HepG2 (cell line): ENCODE data around the gene RPS27L. TPM values are rescaled to one million over a fixed set of nuclear protein-coding genes. Genes with fewer than 3 reads are reported as not detected.

ENCODE experiments used
- ATAC-seq: fragments of 200-7000 bp; cut with Tn5 transposase; 3 replicates; pipeline ENCODE4 v1.9.1; 2020; ENCODE audit warnings: mild to moderate bottlenecking, moderate library complexity
- BruUV-seq: library from RNA; stranded (reverse); fragments of 400-500 nt; replicated peaks from 2 replicates; lab custom pipeline; 2021; lab: Mats Ljungman, UMichigan
- CTCF ChIA-PET: fragments of 300-600 bp; formaldehyde crosslinking; extraction: SDS; loops from one replicate; lab custom pipeline; 2021; ENCODE audit warnings: low total read pairs, inconsistent platforms, low intra/inter-chr PET ratio; lab: Yijun Ruan, JAX
- POLR2A ChIA-PET: fragments of 350-600 bp; sonication (Branson Sonifier 250); formaldehyde crosslinking; loops from one replicate; lab custom pipeline; 2020; ENCODE audit warnings: antibody characterized with exemption, inconsistent platforms; lab: Yijun Ruan, JAX
- DNase-seq: peaks from one replicate; pipeline ENCODE4 v3.0.0-alpha.2; 2015; ENCODE audit warnings: low spot score
- FAIRE-seq: peaks from 3 replicates; lab custom pipeline; 2011; peaks lifted over from hg19 to GRCh38; lab: Jason Lieb, UNC
- H2AFZ ChIP-seq: one replicate; pipeline ENCODE4 v1.6.1; 2011; ENCODE audit warnings: low read length, inconsistent platforms
- H3K27ac ChIP-seq: fragments of 300-600 bp; 3 replicates; pipeline ENCODE4 v1.8.0; 2011; ENCODE audit warnings: mixed run types, mild to moderate bottlenecking, mixed read lengths, low read length, inconsistent platforms; ENCODE audit not compliant: insufficient read depth; ENCODE audit errors: extremely low read length
- H3K27me3 ChIP-seq, 2 experiments: fragments of 200-600 bp in 1 of 2; 2 replicates in 1 of 2; 3 replicates in 1 of 2; pipeline versions ENCODE4 v1.6.0 to v1.8.0; 2011; ENCODE audit warnings: low read length in 2 of 2, mild to moderate bottlenecking in 2 of 2, moderate library complexity in 2 of 2, inconsistent platforms in 1 of 2; ENCODE audit not compliant: insufficient read depth in 2 of 2, control insufficient read depth in 1 of 2
- H3K36me3 ChIP-seq, 2 experiments: fragments of 200-600 bp in 1 of 2; replicated peaks in 1 of 2; 2 replicates in 1 of 2; 3 replicates in 1 of 2; pipeline versions ENCODE4 v1.5.1 to v1.8.0; 2011; ENCODE audit warnings: low read length in 2 of 2, inconsistent platforms in 1 of 2; ENCODE audit not compliant: insufficient read depth in 2 of 2, control insufficient read depth in 1 of 2
- H3K4me1 ChIP-seq: 2 replicates; pipeline ENCODE4 v1.5.1; 2012; ENCODE audit warnings: low read length, inconsistent platforms; ENCODE audit not compliant: insufficient read depth
- H3K4me2 ChIP-seq: 2 replicates; pipeline ENCODE4 v1.6.0; 2011; ENCODE audit warnings: low read depth, low read length, inconsistent platforms
- H3K4me3 ChIP-seq, 3 experiments: fragments of 200-600 bp in 1 of 3; sonication (generic), shearing (Covaris generic) in 1 of 3; replicated peaks in 1 of 3; 2 replicates each; pipeline ENCODE4 v1.5.1; 2011 to 2016; ENCODE audit warnings: low read length in 3 of 3, inconsistent platforms in 2 of 3, low read depth in 2 of 3, mild to moderate bottlenecking in 2 of 3, control low read depth in 1 of 3, mixed read lengths in 1 of 3; ENCODE audit not compliant: insufficient read depth in 1 of 3
- H3K79me2 ChIP-seq: one replicate; pipeline ENCODE4 v1.6.1; 2011; ENCODE audit warnings: low read length, inconsistent platforms; ENCODE audit not compliant: insufficient read depth
- H3K9ac ChIP-seq: 2 replicates; pipeline ENCODE4 v1.6.0; 2011; ENCODE audit warnings: mild to moderate bottlenecking, low read depth, low read length, inconsistent platforms; ENCODE audit not compliant: insufficient read depth
- H3K9me3 ChIP-seq: 2 replicates; pipeline ENCODE4 v1.5.1; 2012; ENCODE audit warnings: mild to moderate bottlenecking, low read length
- H4K20me1 ChIP-seq: 2 replicates; pipeline ENCODE4 v1.6.0; 2011; ENCODE audit warnings: inconsistent platforms, mild to moderate bottlenecking, low read length, moderate library complexity; ENCODE audit not compliant: insufficient read depth
- ZNF563 ChIP-seq: sonication (generic); formaldehyde crosslinking; IDR thresholded peaks from 2 replicates; pipeline ENCODE4 v1.8.0; 2022; ENCODE audit warnings: mild to moderate bottlenecking, moderate library complexity, missing genetic modification reagents
- WGBS: methylation state at CpG from one replicate; pipeline ENCODE4 v1.1.6; 2017; ENCODE audit warnings: low lambda C conversion rate; 5-methylcytosine and 5-hydroxymethylcytosine counted together
- in situ Hi-C: cut with HindIII; loops from 2 replicates; pipeline ENCODE4 v1.10.0; 2017; ENCODE audit warnings: low pct_unique_long_range_greater_than_20kb; ENCODE audit not compliant: extremely low pct_ligation_motif_present
- intact Hi-C: fragments of 100-400 bp; cut with micrococcal nuclease; formaldehyde crosslinking; loops from one replicate; pipeline ENCODE4 v1.10.0; 2022; ENCODE audit not compliant: unreplicated experiment
- polyA plus RNA-seq, 8 experiments: library from polyadenylated mRNA; depleted of rRNA in 3 of 8; stranded (reverse) in 7 of 8; unstranded in 1 of 8; fragments of >200 nt; fragmentation: Illumina TruSeq in 4 of 8; extraction: Trizol in 4 of 8; gene quantifications; 2 replicates each; pipeline versions ENCODE4 v1.2.1 to v1.2.3, GENCODE V29; 2011 to 2016; ENCODE audit warnings: low read depth in 4 of 8, missing spikeins in 1 of 8, mixed read lengths in 1 of 8; ENCODE audit not compliant: insufficient read depth in 1 of 8
- total RNA-seq, 5 experiments: library from RNA; depleted of rRNA; stranded (reverse); fragments of >200 nt; fragmentation: Illumina TruSeq; extraction: Trizol; gene quantifications; 2 replicates each; pipeline ENCODE4 v1.2.3, GENCODE V29; 2016; ENCODE audit warnings: low read depth in 1 of 5
- TF ChIP-seq, protein P1 (sequence below): sonication (generic); formaldehyde crosslinking; IDR thresholded peaks from 2 replicates; pipeline ENCODE4 v1.4.0; 2020; ENCODE audit warnings: missing genetic modification reagents
- TF ChIP-seq, protein P2 (sequence below): sonication (generic); formaldehyde crosslinking; IDR thresholded peaks from 2 replicates; pipeline ENCODE4 v1.4.0; 2020; ENCODE audit warnings: mild to moderate bottlenecking, missing genetic modification reagents

Gene RPS27L
- total and polyA plus RNA-seq, 2 of the 13 experiments (the other 11 are each of a cell fraction or from before 2014, with no cell fraction given), result 231 to 433 TPM

DNA sequence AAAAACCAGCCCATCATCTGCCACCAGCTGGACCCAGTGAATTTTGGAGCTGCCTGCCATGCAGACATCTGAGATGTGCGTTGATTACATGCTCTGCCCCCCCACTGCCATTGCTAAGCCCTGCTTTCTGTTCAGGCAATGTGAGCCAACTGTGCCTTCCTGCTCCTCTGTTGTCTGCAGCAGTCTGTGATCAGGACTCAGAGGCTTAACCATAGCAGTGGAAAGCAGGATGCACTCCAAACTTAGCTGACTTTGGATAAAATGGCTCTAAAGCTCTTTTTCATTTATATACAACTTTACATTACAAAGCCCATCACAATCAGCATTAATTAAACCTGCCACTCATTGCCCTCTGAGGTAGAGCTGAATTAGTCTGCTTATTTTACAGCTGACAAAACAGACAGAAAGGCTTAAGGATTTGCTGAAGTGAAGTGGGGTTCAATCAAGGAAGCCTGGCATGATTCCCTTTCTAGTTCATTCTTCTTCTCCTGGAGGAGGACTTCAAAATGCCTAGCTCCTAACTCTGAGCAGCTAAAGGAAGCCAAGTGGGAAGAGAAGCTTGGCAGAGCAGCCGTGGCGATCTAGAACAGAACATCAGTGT lies 15.7 kb upstream of the RPS27L start:
- Histone ChIP-seq H3K4me3 (no peak overlapping the region), H3K27ac (no peak overlapping the region), H4K20me1 (no peaks in the 10 kb centered on the region), H3K36me3 (no peaks in the 10 kb centered on the region), H3K9me3 (no peaks in the 10 kb centered on the region), H3K27me3 (peaks cover 0 to 6% of the 10 kb centered on the region in 2 experiments; a peak in 2 of 5 replicates), H3K4me2 (peak overlapping the region; percentile 23; the same call in 1 of the 2 replicates), H3K9ac (no peak overlapping the region), H3K4me1 (peaks cover 4% of the 10 kb centered on the region; the same call in 1 of the 2 replicates), H3K79me2 (no peaks in the 10 kb centered on the region), H2AFZ (no peak overlapping the region)
- in situ Hi-C loops (loop anchor here (25.0 kb wide), 1 partner anchor 239 kb away; no protein-coding TSS in a partner anchor), intact Hi-C loops (no loop called here)
- BruUV-seq, result no TSS peak
- peak; percentile 63 for ATAC-seq
- ChIA-PET CTCF (no interaction called here), POLR2A (no interaction called here)
- 35% methylated on average over 3 of the region's 3 CpGs for WGBS
- DNase-seq, result no peak
- TF ChIP-seq, protein P1, sequence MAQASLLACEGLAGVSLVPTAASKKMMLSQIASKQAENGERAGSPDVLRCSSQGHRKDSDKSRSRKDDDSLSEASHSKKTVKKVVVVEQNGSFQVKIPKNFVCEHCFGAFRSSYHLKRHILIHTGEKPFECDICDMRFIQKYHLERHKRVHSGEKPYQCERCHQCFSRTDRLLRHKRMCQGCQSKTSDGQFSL (CRISPR knock-in tag), result peak; percentile 70; the same call in 1 of the 2 replicates
- no peak for TF ChIP-seq ZNF563 (CRISPR knock-in tag)
- FAIRE-seq, result no peak

DNA sequence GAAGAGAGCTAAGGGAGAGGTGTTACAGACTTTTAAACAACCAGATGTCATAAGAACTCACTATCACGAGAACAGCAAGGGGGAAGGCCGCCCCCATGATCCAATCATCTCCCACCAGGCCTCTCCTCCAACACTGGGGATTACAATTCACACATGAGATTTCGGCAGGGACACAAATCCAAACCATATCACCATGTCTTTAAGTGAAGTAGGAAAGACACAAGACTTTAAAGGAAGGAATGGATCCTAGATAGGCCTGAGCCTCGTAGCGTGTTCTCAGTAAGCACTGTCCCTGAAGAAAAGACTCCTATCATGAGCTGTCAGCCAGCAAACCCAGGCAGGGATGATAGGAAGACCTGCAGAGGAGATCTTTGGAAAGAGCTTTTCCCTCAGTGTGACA lies 15.1 kb upstream of the RPS27L start:
- ATAC-seq (no peak), DNase-seq (no peak), FAIRE-seq (no peak)
- BruUV-seq, result no TSS peak
- H3K27me3 ChIP-seq, result peaks cover 0 to 6% of the 10 kb centered on the region in 2 experiments; a peak in 2 of 5 replicates
- no peaks in the 10 kb centered on the region for H3K9me3 ChIP-seq
- H3K79me2 ChIP-seq, result no peaks in the 10 kb centered on the region
- no peaks in the 10 kb centered on the region; the same call in 1 of the 2 replicates for H3K4me1 ChIP-seq
- H3K36me3 ChIP-seq, result no peaks in the 10 kb centered on the region
- H2AFZ ChIP-seq, result no peak overlapping the region
- no peak overlapping the region for H3K9ac ChIP-seq
- 39% methylated on average over 5 of the region's 5 CpGs for WGBS
- ChIA-PET POLR2A (no interaction called here), CTCF (no interaction called here)
- no peak overlapping the region for H3K4me3 ChIP-seq
- in situ Hi-C loops (loop anchor here (25.0 kb wide), 1 partner anchor 240 kb away; no protein-coding TSS in a partner anchor), intact Hi-C loops (no loop called here)
- H4K20me1 ChIP-seq, result no peaks in the 10 kb centered on the region
- TF ChIP-seq, protein P2, sequence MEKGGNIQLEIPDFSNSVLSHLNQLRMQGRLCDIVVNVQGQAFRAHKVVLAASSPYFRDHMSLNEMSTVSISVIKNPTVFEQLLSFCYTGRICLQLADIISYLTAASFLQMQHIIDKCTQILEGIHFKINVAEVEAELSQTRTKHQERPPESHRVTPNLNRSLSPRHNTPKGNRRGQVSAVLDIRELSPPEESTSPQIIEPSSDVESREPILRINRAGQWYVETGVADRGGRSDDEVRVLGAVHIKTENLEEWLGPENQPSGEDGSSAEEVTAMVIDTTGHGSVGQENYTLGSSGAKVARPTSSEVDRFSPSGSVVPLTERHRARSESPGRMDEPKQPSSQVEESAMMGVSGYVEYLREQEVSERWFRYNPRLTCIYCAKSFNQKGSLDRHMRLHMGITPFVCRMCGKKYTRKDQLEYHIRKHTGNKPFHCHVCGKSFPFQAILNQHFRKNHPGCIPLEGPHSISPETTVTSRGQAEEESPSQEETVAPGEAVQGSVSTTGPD, result no peak
- H3K4me2 ChIP-seq, result peak overlapping the region; percentile 23; the same call in 1 of the 2 replicates
- H3K27ac ChIP-seq, result no peak overlapping the region
